SW 1271 (cell line): ENCODE measurements around the gene TAF1C.

Source experiments
- DNase-seq, 2 experiments: peaks; one replicate each; lab custom pipeline; 2025; lab: John Stamatoyannopoulos, UW

Gene TAF1C

GRCh38 chr16:84156342-84156784 lies 30.5 kb downstream of the TAF1C start:
- no peak for DNase-seq

- no peak for DNase-seq
Observed at GRCh38 chr16:84155771-84156170, 31.1 kb downstream of the TAF1C start.

- DNase-seq: no peak
Observed at GRCh38 chr16:84155226-84155625, 31.6 kb downstream of the TAF1C start.

- no peak for DNase-seq
Observed at GRCh38 chr16:84153660-84154214, 33.1 kb downstream of the TAF1C start.

GRCh38 chr16:84150926-84151325 lies 35.9 kb downstream of the TAF1C start:
- no peak for DNase-seq

- peak; percentile 31 to 76 for DNase-seq
Observed at GRCh38 chr16:84144859-84145639, 41.8 kb downstream of the TAF1C start, which contains the start of the genes DNAAF1 and HSDL1. TSS of gene DNAAF1 (plus strand) at chr16:84145308. CDS start at chr16:84145441, 133 bp downstream. TSS of gene HSDL1 (minus strand) at chr16:84145177. CDS start at chr16:84131321, 13,856 bp downstream.

- peak in 1 of 2 experiments; percentile 22 for DNase-seq
Observed at GRCh38 chr16:84144209-84144858, 42.5 kb downstream of the TAF1C start.

GRCh38 chr16:84143784-84144199 lies 43.1 kb downstream of the TAF1C start:
- no peak for DNase-seq

GRCh38 chr16:84143081-84143480 lies 43.8 kb downstream of the TAF1C start:
- no peak for DNase-seq

GRCh38 chr16:84141143-84141670 lies 45.6 kb downstream of the TAF1C start:
- no peak for DNase-seq

GRCh38 chr16:84139628-84140258 lies 47.1 kb downstream of the TAF1C start:
- DNase-seq: no peak

GRCh38 chr16:84138824-84139627 lies 47.8 kb downstream of the TAF1C start:
- DNase-seq: peak in 1 of 2 experiments; percentile 25

GRCh38 chr16:84138500-84138823 lies 48.4 kb downstream of the TAF1C start:
- DNase-seq: no peak

GRCh38 chr16:84137769-84138357 lies 49.0 kb downstream of the TAF1C start:
- no peak for DNase-seq

GRCh38 chr16:84137287-84137686 lies 49.6 kb downstream of the TAF1C start:
- DNase-seq: no peak

- no peak for DNase-seq
Observed at GRCh38 chr16:84136331-84137125, 50.3 kb downstream of the TAF1C start.

- no peak for DNase-seq
Observed at GRCh38 chr16:84132527-84133285, 54.2 kb downstream of the TAF1C start.

- DNase-seq: no peak
Observed at GRCh38 chr16:84131117-84131516, 55.7 kb downstream of the TAF1C start.
